ENCODE results near the gene DGCR6L. TPM values are rescaled to one million over a fixed set of nuclear protein-coding genes. Genes with fewer than 3 reads are reported as not detected.
A peak's percentile ranks its signal among the peaks of the same experiment; 100 is the strongest.
"Not testable (repeated sequence)": the region's sequence is repeated elsewhere in the genome, so short reads cannot be mapped to it uniquely, and the experiment has no call there.

The DGCR6L gene
- total RNA-seq, 4 donors from 2014 or later: 17.2 to 101 (median 34.9) TPM

DNA sequence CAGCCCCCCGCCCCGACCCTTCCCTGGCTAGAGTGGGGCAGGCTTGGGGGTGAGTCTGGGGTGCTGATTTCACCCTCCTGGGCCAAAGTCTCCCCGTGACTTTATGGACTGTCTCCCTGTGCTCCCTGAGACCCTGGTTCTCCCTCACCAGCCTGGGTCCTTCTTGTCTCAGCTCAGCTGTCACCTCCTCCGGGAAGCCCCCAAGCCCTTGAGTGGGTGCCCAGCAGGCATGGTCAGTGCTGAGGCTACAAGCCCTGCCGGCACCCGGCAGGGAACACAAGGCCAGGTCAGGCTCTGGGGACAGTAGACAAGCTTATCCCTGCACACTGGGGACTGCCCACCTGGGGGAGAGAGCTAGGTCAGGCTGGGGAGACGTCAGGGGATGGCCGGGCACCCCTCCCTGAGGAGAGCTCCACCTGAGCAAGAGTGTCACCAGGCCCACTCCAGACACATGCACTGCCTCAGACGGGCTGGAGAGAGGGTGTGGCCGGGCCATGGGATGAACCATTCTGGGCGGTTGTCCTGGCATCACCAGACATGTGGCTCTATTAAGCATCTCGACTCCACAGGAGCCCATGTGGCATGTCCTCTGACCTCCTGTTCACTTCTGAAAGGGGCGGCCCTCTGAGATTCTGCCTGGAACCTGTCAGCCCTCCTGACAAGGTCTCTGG is 29.1 kb downstream of the DGCR6L start:
- no peaks in the 10 kb centered on the region for H3K4me1 ChIP-seq
- no peak overlapping the region for H3K27ac ChIP-seq
- H3K36me3 ChIP-seq: no peaks in the 10 kb centered on the region
- intact Hi-C loops (cut with DNase I; ENCODE audit: low total_unique reads): no loop called here
- H3K4me3 ChIP-seq: no peak overlapping the region
- TF ChIP-seq POLR2A (IDR thresholded peaks at IDR 0.05): no peak
- TF ChIP-seq, protein P1, sequence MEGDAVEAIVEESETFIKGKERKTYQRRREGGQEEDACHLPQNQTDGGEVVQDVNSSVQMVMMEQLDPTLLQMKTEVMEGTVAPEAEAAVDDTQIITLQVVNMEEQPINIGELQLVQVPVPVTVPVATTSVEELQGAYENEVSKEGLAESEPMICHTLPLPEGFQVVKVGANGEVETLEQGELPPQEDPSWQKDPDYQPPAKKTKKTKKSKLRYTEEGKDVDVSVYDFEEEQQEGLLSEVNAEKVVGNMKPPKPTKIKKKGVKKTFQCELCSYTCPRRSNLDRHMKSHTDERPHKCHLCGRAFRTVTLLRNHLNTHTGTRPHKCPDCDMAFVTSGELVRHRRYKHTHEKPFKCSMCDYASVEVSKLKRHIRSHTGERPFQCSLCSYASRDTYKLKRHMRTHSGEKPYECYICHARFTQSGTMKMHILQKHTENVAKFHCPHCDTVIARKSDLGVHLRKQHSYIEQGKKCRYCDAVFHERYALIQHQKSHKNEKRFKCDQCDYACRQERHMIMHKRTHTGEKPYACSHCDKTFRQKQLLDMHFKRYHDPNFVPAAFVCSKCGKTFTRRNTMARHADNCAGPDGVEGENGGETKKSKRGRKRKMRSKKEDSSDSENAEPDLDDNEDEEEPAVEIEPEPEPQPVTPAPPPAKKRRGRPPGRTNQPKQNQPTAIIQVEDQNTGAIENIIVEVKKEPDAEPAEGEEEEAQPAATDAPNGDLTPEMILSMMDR (IDR thresholded peaks at IDR 0.05): no peak
- no peak for DNase-seq
- no peaks in the 10 kb centered on the region for H3K9me3 ChIP-seq
- no peaks in the 10 kb centered on the region for H3K27me3 ChIP-seq

DNA sequence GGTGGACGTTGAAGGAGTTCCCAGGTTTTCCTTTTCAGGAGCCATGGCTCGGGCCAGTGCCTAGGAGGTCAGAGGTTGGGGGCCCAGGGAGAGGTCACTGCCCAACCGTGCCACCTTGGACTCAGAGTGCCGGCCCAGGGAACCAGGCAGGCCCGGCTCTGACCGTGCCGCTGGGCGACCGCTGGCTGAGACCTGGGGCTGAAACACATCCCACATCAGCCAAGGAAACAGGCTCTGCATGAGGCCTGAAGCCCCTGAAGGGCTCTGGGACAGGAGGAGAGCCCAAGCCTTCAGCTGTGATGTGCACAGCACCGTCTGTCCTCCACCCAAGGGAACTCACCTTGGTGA is 29.8 kb downstream of the DGCR6L start:
- Histone ChIP-seq H3K4me3 (no peak overlapping the region), H3K36me3 (no peaks in the 10 kb centered on the region), H3K27me3 (no peaks in the 10 kb centered on the region), H3K27ac (no peak overlapping the region), H3K4me1 (no peaks in the 10 kb centered on the region), H3K9me3 (no peaks in the 10 kb centered on the region)
- DNase-seq: no peak
- intact Hi-C loops (cut with DNase I; ENCODE audit: low total_unique reads): no loop called here
- TF ChIP-seq POLR2A (IDR thresholded peaks at IDR 0.05): no peak
- TF ChIP-seq, protein P1 (IDR thresholded peaks at IDR 0.05): no peak

DNA sequence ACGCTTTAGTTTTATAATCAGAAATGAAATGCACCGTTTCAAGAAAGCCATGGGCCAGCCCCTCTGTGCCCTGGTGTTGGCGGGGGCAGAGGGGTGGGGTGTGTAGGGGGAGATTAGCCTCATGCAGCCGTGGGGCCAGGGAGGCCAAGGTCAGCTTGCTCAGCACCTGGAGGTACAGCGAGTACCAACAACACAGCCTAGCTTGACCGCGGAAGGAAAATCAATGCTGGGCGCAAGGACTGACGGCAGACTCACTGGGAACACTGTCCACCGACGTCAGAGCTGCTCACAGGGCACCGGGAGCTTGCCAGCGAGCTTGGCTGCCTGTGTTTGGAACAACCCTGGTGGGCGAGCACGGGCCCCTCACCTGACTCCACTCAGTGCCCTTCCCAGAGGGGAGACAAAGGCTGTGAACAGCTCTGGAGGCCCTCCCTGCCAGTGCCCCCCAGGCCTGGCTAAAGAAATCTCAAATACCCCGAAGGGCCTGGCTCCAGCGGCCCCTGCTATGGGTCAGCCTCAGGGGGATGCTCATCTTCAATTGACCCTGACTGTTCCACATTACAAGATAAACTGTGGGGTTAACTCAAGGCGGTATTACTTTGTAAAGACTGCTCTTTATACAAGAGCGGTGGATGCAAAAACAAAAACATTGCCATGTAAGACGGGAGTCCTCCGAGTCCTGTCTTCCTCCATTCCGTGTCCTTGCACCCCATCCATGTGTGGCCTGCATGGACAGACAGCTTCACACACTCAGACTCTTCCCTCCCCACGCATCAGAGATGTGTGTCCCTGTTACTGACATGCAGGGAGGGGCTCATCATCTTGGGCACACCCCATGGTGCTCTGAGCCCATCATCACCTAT is 30.4 kb downstream of the DGCR6L start:
- H3K4me1 ChIP-seq; DNase-seq; H3K9me3 ChIP-seq; H3K27ac ChIP-seq; intact Hi-C loops (cut with DNase I; ENCODE audit: low total_unique reads); H3K36me3 ChIP-seq; H3K4me3 ChIP-seq; H3K27me3 ChIP-seq: not testable (repeated sequence)

DNA sequence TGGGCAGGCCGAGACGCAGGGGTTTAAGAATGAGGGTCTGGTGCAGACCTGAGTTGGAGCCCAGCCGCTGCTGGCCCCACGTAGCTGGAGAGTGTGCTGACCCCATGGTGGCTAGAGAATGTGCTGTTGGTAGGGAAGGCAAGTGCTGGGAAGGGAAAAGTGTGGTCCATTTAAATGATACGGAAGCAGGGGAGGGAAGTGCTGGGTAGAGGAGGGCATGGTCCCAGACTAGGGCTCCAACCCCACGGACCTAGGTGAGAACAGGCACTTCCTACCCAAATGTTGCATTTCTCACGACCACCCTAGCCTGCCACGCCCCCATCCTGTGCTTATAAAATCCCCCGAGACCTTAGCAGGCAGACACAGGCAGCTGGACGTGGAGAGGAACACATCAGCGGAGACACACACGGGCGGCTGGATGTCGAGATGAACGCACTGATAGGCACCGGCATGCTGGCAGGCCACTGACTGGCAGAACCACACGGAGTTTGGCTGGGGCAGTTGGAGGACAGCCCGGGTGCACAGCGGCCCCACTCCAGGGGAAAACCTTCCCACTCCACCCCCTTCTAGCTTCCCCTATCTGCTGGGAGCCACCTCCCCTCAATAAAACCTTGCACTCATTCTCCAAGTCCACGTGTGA is 33.0 kb downstream of the DGCR6L start:
- intact Hi-C loops (cut with DNase I; ENCODE audit: low total_unique reads); DNase-seq; H3K36me3 ChIP-seq; H3K27me3 ChIP-seq; H3K4me3 ChIP-seq; H3K9me3 ChIP-seq; H3K4me1 ChIP-seq; H3K27ac ChIP-seq: not testable (repeated sequence)

DNA sequence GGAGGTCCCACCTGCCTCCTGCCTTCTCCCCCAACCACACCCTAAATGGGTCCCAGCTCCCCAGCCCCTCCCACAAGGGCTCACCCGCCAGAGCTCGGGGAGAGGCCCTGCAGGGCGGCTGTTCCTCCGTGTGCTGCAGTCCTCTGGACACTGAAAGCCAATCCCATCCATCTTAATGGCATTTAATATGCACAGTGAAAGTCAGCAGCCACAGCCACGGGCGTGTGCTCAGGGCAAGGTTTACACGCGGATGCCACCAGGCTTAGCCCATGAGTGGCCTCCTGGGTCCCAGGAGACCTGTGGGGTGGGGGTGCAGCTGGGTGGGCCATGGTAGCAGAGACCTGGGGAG is 33.6 kb downstream of the DGCR6L start:
- H3K36me3 ChIP-seq; H3K4me1 ChIP-seq; intact Hi-C loops (cut with DNase I; ENCODE audit: low total_unique reads); DNase-seq; H3K27me3 ChIP-seq; H3K4me3 ChIP-seq; H3K9me3 ChIP-seq; H3K27ac ChIP-seq: not testable (repeated sequence)

DNA sequence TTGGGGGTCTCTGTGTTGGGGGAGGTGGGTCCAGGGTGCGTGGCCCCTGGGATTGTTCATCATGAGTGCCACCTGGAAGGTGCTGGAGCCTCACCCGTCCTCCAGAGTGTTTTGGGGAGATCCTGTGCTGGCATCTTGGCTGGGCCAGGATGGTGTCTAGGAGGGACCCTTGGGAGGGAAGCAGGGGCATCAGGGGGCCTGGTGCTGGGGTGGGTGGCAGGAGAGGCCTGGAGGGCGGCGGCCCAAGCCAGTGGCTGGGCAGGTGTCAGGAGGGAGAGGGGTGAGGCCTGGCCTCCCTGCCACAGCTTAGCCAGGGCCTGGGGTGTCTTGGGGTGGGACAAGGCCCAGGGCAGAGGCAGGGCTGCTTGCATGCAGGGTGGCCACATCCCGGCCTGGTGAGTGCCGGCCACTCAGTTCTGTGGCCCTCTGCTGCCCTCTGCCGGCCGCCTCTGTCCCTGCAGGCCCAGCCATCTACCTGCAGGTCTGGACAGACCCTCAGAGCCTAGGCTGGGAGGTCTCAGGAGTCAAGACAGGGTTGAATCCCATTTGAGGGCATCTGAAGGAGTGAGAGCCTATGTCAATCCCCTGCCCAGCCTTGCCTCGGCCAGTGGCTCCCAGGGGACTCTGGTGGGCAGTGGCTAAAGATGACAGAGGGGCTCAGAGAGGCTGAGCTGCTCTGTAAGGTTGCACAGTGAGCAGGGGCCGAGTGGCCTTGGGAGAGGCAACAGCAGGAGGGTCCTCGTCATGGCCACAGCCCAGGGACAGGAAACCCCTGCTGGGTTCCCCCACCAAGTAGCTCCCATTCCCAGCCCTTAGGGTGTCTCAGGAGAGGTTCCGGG is 34.2 kb downstream of the DGCR6L start:
- H3K4me3 ChIP-seq; H3K36me3 ChIP-seq; H3K9me3 ChIP-seq; H3K27me3 ChIP-seq; H3K27ac ChIP-seq; H3K4me1 ChIP-seq; intact Hi-C loops (cut with DNase I; ENCODE audit: low total_unique reads): not testable (repeated sequence)
- TF ChIP-seq, protein P1 (IDR thresholded peaks at IDR 0.05): peak; percentile 21 to 79 (median 74)
- peak; percentile 72 to 84 for DNase-seq

Data from uterus (tissue), 4 donors.